Fibroblast of the aortic adventitia (primary cell): ENCODE data around the gene F10. TPM values are rescaled to one million over a fixed set of nuclear protein-coding genes. Genes with fewer than 3 reads are reported as not detected.

Experiments
- DNase-seq: peaks from one replicate; pipeline ENCODE4 v3.0.0-alpha.2; 2010; ENCODE audit warnings: low read depth
- H3K4me3 ChIP-seq: 2 replicates; pipeline ENCODE4 v1.5.1; 2011; ENCODE audit warnings: low read depth, mild to moderate bottlenecking, control low read depth, low read length, moderate library complexity
- CTCF ChIP-seq: IDR thresholded peaks from 2 replicates; pipeline ENCODE4 v1.5.1; 2011; ENCODE audit warnings: mild to moderate bottlenecking, low read length, control low read depth, inconsistent platforms; ENCODE audit not compliant: insufficient read depth
- total RNA-seq: library from RNA; depleted of rRNA; stranded (reverse); fragments of >200 nt; gene quantifications from 2 replicates; pipeline ENCODE4 v1.2.3, GENCODE V29; 2012; ENCODE audit warnings: low replicate concordance

F10 gene
- total RNA-seq, 1 donor, result 12.6 TPM

- no peak for TF ChIP-seq CTCF
- no peak for DNase-seq
These were observed 19.0 kb downstream of the F10 start for GRCh38 chr13:113141601-113141970.

DNA sequence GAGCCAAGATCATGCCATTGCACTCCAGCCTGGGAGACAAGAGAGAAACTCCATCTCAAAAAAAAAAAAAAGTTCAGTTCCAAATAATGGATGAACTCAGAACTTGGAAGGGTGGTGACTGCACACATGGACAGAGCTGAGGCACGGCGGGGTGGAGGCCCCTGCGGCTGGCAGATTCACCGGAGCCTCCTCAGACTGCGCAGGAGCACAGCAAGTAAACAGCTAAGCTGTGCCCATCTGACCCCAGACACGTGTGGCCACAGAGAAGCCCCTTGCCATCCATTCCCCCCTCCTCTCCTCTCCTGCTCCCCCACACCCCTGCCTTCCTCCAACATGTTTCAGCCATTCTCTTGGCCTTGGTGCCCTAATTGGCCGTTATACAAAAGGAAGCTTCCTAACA, 20.3 kb downstream of the F10 start:
- DNase-seq, result no peak

More at GRCh38 chr13:113141601-113141970, 19.0 kb downstream of the F10 start:
- no peak overlapping the region for H3K4me3 ChIP-seq

DNA sequence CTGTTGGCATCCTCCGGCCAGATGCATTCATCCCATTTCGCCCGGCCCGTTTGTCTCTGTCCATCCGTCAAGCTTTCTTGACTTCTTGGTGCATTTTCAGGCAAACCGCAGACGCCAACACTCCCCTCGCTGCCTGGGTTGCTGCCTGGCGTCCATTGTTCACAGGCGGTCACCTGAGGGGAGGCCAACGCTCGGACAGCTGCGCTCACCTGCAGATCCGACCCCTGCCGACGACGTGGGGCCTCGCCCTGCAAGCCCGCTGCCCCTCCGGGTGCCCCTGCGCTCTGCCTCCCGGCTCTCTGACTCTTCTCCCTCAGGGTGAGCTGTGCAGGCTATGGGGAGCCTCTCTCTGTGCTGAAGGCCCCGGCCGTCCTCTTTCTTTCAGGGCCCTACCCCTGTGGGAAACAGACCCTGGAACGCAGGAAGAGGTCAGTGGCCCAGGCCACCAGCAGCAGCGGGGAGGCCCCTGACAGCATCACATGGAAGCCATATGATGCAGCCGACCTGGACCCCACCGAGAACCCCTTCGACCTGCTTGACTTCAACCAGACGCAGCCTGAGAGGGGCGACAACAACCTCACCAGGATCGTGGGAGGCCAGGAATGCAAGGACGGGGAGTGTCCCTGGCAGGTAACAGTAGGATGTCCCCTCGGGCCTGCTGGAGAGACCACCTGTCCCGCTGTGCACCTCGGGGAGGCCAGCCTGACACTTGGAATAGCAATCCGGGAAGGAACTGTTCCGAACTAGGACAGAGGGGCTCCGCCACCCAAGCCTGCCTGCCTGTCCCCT, 21.1 kb downstream of the F10 start:
- no peak overlapping the region for H3K4me3 ChIP-seq
- DNase-seq, result no peak
- no peak for TF ChIP-seq CTCF

More for the DNA sequence above, 20.3 kb downstream of the F10 start:
- H3K4me3 ChIP-seq, result no peak overlapping the region
- TF ChIP-seq CTCF, result no peak

DNA sequence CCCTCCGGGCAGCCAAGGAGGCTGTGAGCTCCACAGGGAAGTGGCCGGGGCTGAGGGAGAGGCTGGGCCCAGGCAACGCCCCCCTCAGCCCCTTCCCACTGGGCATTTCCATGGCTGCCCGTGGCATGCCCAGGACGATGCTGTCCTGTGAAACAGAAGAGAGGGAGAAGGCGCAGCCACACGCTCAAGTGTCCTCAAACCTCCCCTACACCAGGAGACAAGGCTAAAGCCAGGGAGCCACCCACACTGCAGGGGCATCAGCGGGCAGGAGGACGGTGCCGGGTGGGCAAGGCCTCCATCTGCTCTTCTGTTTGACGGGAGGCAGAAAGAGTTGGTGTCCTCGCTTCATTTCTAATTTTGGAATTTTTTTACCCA, 21.6 kb downstream of the F10 start:
- no peak overlapping the region for H3K4me3 ChIP-seq
- no peak for DNase-seq
- no peak for TF ChIP-seq CTCF

DNA sequence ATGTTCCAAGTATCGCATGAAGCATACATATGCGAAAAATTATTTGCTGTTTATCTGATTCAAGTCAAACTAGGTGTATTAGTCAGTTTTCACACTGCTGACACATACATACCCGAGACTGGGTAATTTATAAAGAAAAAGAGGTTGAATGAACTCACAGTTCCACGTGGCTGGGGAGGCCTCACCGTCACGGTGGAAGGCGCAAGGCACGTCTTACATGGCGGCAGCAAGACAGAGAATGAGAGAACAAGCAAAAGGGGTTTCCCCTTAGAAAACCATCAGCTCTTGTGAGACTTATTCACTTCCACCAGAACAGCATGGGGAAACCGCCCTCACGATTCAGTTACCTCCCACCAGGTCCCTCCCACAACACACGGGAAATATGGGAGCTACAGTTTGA, 22.9 kb downstream of the F10 start:
- no peak overlapping the region for H3K4me3 ChIP-seq
- TF ChIP-seq CTCF, result no peak
- DNase-seq, result no peak

DNA sequence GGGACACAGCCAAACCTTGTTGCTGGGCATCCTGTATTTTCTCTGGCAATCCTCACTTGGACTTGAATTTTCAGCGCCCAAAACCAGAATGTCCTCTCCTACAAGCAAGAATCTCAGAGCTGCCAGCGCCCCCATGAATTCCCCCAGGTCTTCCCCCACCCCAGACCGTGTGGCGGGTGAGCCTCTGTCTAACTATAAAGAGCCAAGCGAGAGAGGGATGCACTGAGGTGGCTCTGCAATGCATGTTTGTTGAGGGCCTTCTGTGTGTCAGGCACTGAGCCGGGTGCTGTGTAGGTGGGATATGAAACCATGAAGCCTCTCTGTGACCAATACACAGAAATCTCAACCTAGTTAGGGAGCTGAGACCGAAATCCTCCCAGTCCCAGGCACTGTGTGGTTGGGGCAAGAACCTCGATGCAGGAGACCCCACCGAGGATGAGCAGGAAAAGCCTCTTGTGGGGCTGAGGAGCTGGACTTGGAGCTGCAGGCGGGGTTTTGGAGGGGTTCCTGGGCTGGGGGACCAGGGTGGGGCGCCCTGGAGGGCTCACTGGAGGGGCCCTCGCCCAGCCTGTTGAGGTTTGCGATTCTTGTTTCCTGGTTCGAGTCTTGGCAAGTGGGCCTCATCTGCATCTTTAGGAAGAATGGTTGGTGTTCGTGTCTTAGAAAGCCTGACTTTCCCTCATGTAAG, 23.5 kb downstream of the F10 start:
- no peak for TF ChIP-seq CTCF
- H3K4me3 ChIP-seq, result no peak overlapping the region
- DNase-seq, result no peak
